ENCODE results near the gene KRT16.
"Not testable (repeated sequence)": the region's sequence is repeated elsewhere in the genome, so short reads cannot be mapped to it uniquely, and the experiment has no call there.

Gene KRT16

DNA sequence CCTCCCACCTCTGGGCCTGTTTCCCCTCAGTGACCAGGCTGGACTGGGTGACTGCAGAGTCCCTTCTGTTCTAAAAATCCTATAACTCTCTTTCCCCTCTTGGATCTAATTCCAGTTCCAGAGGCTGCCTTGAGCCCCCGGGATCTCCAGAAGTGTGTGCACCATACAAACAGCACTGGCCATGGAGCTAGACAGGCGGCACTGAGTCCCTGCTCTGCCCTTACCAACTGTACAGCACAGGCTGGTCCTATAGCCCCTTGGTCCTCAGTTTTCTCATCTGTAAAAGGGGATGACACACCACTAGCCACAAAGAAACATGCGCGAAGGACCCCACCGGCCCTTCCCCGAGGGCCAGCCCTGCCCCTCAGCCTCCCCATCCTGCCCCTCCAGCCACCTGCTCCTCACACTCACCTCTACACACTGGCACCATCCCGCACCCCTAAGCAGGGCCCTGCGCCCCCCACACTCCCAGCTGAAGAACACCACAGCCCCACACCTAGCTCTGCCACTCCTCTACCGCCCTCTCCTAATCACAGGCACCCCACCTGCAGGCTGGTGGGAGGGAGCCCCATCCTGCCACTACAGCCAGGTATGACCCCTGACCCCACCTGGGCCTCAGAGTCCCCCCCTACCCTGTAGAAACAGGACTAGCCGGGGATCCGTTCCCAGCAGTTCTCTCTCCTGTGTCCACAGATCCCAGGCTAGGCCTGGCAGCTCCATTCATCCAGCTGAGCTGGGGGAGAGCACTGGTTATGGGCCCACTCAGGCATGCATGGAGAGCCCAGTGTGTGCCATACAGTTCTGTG lies 913 bp upstream of the KRT16 start:
- H3K79me1 ChIP-seq (replicated peaks; ENCODE audit: low read length, poor library complexity, severe bottlenecking), result no peaks in the 10 kb centered on the region
- H2BK5ac ChIP-seq (ENCODE audit: low read depth, low read length, poor library complexity, severe bottlenecking), result no peak overlapping the region
- no peak overlapping the region for H2BK15ac ChIP-seq (ENCODE audit: low read depth, poor library complexity, severe bottlenecking)
- H2BK120ac ChIP-seq (ENCODE audit: low read depth, low read length), result no peak overlapping the region
- no peaks in the 10 kb centered on the region for H3K9me3 ChIP-seq (ENCODE audit: control insufficient read depth, low read length)
- H3K27me3 ChIP-seq (ENCODE audit: control insufficient read depth in 1 of 2, insufficient read depth in 1 of 2, low read length in 2 of 2), result peaks cover 38 to 56% of the 10 kb centered on the region in 2 experiments
- no peak overlapping the region for H2AFZ ChIP-seq (ENCODE audit: low read depth, low read length)
- H3K4me3 ChIP-seq (ENCODE audit: insufficient read depth in 1 of 2, low read depth in 1 of 2, low read length in 2 of 2), result no peak overlapping the region
- H3K4ac ChIP-seq (ENCODE audit: low read depth in 1 of 2, low read length in 2 of 2), result no peak overlapping the region
- no peak overlapping the region for H3K14ac ChIP-seq (ENCODE audit: low read length in 2 of 2)
- H3K18ac ChIP-seq (ENCODE audit: low read depth in 1 of 2, low read length in 2 of 2), result no peak overlapping the region
- no peak for DNase-seq
- peaks cover 11% of the 10 kb centered on the region for H3K4me1 ChIP-seq (ENCODE audit: control insufficient read depth, insufficient read depth, low read depth, low read length)
- H3K27ac ChIP-seq (ENCODE audit: low read length, poor library complexity, severe bottlenecking), result no peak overlapping the region
- no peak overlapping the region for H3K9ac ChIP-seq (ENCODE audit: low read length)
- no peak overlapping the region for H3K4me2 ChIP-seq (ENCODE audit: low read length, poor library complexity, severe bottlenecking)
- H4K91ac ChIP-seq (ENCODE audit: low read length), result no peak overlapping the region
- H4K8ac ChIP-seq (ENCODE audit: low read length), result no peak overlapping the region
- no peak overlapping the region for H3K23ac ChIP-seq (ENCODE audit: low read length in 2 of 2)
- H3K36me3 ChIP-seq (ENCODE audit: control insufficient read depth in 1 of 2, insufficient read depth in 2 of 2, low read depth in 1 of 2, low read length in 2 of 2), result no peaks in the 10 kb centered on the region
- 79% methylated on average over 11 of the region's 11 CpGs for whole genome bisulfite sequencing
- H2AK5ac ChIP-seq (ENCODE audit: low read length, severe bottlenecking), result no peak overlapping the region
- no peak overlapping the region for H2BK12ac ChIP-seq (ENCODE audit: low read length in 2 of 2)

DNA sequence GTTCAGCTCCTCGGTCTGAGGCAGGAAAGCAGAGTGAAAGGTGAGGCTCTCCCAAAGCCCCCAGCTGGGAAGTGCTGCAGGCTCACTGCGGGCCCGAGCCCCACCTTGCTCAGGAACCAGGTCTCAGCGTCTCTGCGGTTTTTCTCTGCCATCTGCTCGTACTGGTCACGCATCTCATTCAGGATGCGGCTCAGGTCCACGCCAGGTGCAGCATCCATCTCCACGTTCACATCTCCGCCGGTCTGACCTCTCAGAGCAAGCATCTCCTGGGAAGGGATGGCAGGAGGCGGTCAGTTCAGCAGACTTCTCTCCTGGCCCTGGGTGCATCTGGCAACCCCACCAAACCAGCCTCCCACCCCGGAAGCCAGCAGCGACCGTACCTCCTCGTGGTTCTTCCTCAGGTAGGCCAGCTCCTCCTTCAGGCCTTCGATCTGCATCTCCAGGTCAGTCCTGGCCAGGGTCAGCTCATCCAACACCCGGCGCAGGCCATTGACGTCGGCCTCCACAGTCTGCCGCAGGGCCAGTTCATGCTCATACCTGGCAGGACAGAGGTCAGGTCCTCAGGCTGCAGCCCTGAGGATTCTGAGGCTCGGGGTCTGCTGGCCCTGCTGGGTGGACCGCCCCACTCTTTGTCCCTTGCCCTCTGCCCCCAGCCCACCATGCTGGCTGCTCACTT lies 1.5 kb downstream of the KRT16 start:
- Histone ChIP-seq H2AFZ (ENCODE audit: low read depth, low read length) (no peak overlapping the region), H3K23ac (ENCODE audit: low read length in 2 of 2) (no peak overlapping the region), H2BK15ac (ENCODE audit: low read depth, poor library complexity, severe bottlenecking) (no peak overlapping the region), H3K27me3 (ENCODE audit: control insufficient read depth in 1 of 2, insufficient read depth in 1 of 2, low read length in 2 of 2) (peaks cover 28 to 39% of the 10 kb centered on the region in 2 experiments), H2AK5ac (ENCODE audit: low read length, severe bottlenecking) (no peak overlapping the region), H3K4me1 (ENCODE audit: control insufficient read depth, insufficient read depth, low read depth, low read length) (peaks cover 8% of the 10 kb centered on the region), H4K8ac (ENCODE audit: low read length) (no peak overlapping the region), H3K18ac (ENCODE audit: low read depth in 1 of 2, low read length in 2 of 2) (peak overlapping the region in 1 of 2 experiments; percentile 2), H3K9me3 (ENCODE audit: control insufficient read depth, low read length) (peaks cover 14% of the 10 kb centered on the region), H4K91ac (ENCODE audit: low read length) (no peak overlapping the region), H3K27ac (ENCODE audit: low read length, poor library complexity, severe bottlenecking) (no peak overlapping the region), H2BK120ac (ENCODE audit: low read depth, low read length) (no peak overlapping the region), H2BK5ac (ENCODE audit: low read depth, low read length, poor library complexity, severe bottlenecking) (no peak overlapping the region), H3K4me3 (ENCODE audit: insufficient read depth in 1 of 2, low read depth in 1 of 2, low read length in 2 of 2) (no peak overlapping the region), H3K36me3 (ENCODE audit: control insufficient read depth in 1 of 2, insufficient read depth in 2 of 2, low read depth in 1 of 2, low read length in 2 of 2) (no peaks in the 10 kb centered on the region), H2BK12ac (ENCODE audit: low read length in 2 of 2) (no peak overlapping the region), H3K9ac (ENCODE audit: low read length) (no peak overlapping the region), H3K4me2 (ENCODE audit: low read length, poor library complexity, severe bottlenecking) (no peak overlapping the region), H3K79me1 (replicated peaks; ENCODE audit: low read length, poor library complexity, severe bottlenecking) (no peaks in the 10 kb centered on the region), H3K4ac (ENCODE audit: low read depth in 1 of 2, low read length in 2 of 2) (no peak overlapping the region), H3K14ac (ENCODE audit: low read length in 2 of 2) (no peak overlapping the region)
- no peak for DNase-seq
- 92% methylated on average over 25 of the region's 25 CpGs for WGBS

DNA sequence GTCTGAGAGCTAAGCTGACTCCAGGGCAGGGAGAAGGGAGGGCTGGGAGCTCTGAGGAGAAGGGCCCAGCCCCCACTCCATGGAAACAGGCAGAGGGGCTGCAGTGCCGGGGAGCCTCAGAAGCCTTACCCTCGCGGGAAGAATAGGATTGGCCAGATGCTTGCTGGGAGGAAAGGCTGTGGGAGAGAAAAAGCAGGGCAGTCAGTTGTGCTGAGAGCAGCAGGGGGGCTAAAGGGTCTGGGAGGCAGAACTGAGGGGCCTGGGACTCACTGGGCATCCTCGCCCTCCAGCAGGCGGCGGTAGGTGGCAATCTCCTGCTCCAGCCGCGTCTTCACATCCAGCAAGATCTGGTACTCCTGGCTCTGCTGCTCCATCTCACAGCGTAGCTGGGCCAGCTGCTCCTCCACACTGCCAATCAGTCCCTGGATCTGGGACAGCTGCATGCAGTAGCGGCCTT lies 2.5 kb downstream of the KRT16 start:
- 24% methylated on average over 10 of the region's 10 CpGs for WGBS
- H3K27ac ChIP-seq (ENCODE audit: low read length, poor library complexity, severe bottlenecking), result not testable (repeated sequence)

DNA sequence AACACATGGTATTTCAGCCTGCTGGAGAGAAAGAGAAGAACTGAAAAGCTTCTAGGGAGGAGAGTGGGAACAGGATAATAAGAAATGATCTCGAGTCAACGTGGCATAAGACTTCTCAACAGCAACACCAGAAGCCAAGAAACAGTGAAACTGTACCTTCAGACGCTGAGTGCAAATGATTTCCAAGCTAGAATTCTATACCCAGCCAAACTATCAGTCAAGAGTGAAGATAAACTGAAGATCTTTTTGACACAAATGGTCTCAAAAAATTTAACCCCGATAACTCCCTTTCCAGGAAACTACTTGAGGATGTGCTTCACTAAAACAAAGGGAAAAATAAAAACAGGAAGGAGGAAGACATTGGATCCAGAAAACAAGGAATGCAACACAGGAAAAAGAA lies 5.6 kb downstream of the KRT16 start:
- H3K14ac ChIP-seq (ENCODE audit: low read length in 2 of 2); H4K91ac ChIP-seq (ENCODE audit: low read length); H3K23ac ChIP-seq (ENCODE audit: low read length in 2 of 2); H3K9ac ChIP-seq (ENCODE audit: low read length); H2BK120ac ChIP-seq (ENCODE audit: low read depth, low read length); H2AFZ ChIP-seq (ENCODE audit: low read depth, low read length); H2BK15ac ChIP-seq (ENCODE audit: low read depth, poor library complexity, severe bottlenecking); H3K4ac ChIP-seq (ENCODE audit: low read depth in 1 of 2, low read length in 2 of 2); H3K27ac ChIP-seq (ENCODE audit: low read length, poor library complexity, severe bottlenecking); H3K79me1 ChIP-seq (replicated peaks; ENCODE audit: low read length, poor library complexity, severe bottlenecking); H2AK5ac ChIP-seq (ENCODE audit: low read length, severe bottlenecking); H3K36me3 ChIP-seq (ENCODE audit: control insufficient read depth in 1 of 2, insufficient read depth in 2 of 2, low read depth in 1 of 2, low read length in 2 of 2); H2BK12ac ChIP-seq (ENCODE audit: low read length in 2 of 2); H3K18ac ChIP-seq (ENCODE audit: low read depth in 1 of 2, low read length in 2 of 2); H4K8ac ChIP-seq (ENCODE audit: low read length); H2BK5ac ChIP-seq (ENCODE audit: low read depth, low read length, poor library complexity, severe bottlenecking); H3K4me3 ChIP-seq (ENCODE audit: insufficient read depth in 1 of 2, low read depth in 1 of 2, low read length in 2 of 2); DNase-seq; H3K4me2 ChIP-seq (ENCODE audit: low read length, poor library complexity, severe bottlenecking); H3K4me1 ChIP-seq (ENCODE audit: control insufficient read depth, insufficient read depth, low read depth, low read length): not testable (repeated sequence)
- peaks cover 20% of the 10 kb centered on the region for H3K9me3 ChIP-seq (ENCODE audit: control insufficient read depth, low read length)
- 67% methylated on average over 3 of the region's 4 CpGs for WGBS
- peaks cover 37% of the 10 kb centered on the region in 2 experiments for H3K27me3 ChIP-seq (ENCODE audit: control insufficient read depth in 1 of 2, insufficient read depth in 1 of 2, low read length in 2 of 2)

More for the DNA sequence above, 2.5 kb downstream of the KRT16 start:
- H2AK5ac ChIP-seq (ENCODE audit: low read length, severe bottlenecking); H3K4me2 ChIP-seq (ENCODE audit: low read length, poor library complexity, severe bottlenecking); H3K79me1 ChIP-seq (replicated peaks; ENCODE audit: low read length, poor library complexity, severe bottlenecking); H3K36me3 ChIP-seq (ENCODE audit: control insufficient read depth in 1 of 2, insufficient read depth in 2 of 2, low read depth in 1 of 2, low read length in 2 of 2); H2BK12ac ChIP-seq (ENCODE audit: low read length in 2 of 2); H2BK15ac ChIP-seq (ENCODE audit: low read depth, poor library complexity, severe bottlenecking); DNase-seq; H3K23ac ChIP-seq (ENCODE audit: low read length in 2 of 2); H3K9ac ChIP-seq (ENCODE audit: low read length); H2BK120ac ChIP-seq (ENCODE audit: low read depth, low read length); H3K4ac ChIP-seq (ENCODE audit: low read depth in 1 of 2, low read length in 2 of 2); H4K8ac ChIP-seq (ENCODE audit: low read length); H3K14ac ChIP-seq (ENCODE audit: low read length in 2 of 2); H2BK5ac ChIP-seq (ENCODE audit: low read depth, low read length, poor library complexity, severe bottlenecking); H2AFZ ChIP-seq (ENCODE audit: low read depth, low read length); H4K91ac ChIP-seq (ENCODE audit: low read length); H3K4me3 ChIP-seq (ENCODE audit: insufficient read depth in 1 of 2, low read depth in 1 of 2, low read length in 2 of 2); H3K18ac ChIP-seq (ENCODE audit: low read depth in 1 of 2, low read length in 2 of 2); H3K4me1 ChIP-seq (ENCODE audit: control insufficient read depth, insufficient read depth, low read depth, low read length): not testable (repeated sequence)
- H3K9me3 ChIP-seq (ENCODE audit: control insufficient read depth, low read length), result peaks cover 20% of the 10 kb centered on the region
- peaks cover 28 to 30% of the 10 kb centered on the region in 2 experiments for H3K27me3 ChIP-seq (ENCODE audit: control insufficient read depth in 1 of 2, insufficient read depth in 1 of 2, low read length in 2 of 2)
